Fibroblast of skin of back (primary cell): ENCODE results near the gene CTTNBP2.
A peak's percentile ranks its signal among the peaks of the same experiment; 100 is the strongest.

Source experiments
- DNase-seq: peaks from one replicate; pipeline ENCODE4 v3.0.0-alpha.2; 2013

CTTNBP2 gene

DNA sequence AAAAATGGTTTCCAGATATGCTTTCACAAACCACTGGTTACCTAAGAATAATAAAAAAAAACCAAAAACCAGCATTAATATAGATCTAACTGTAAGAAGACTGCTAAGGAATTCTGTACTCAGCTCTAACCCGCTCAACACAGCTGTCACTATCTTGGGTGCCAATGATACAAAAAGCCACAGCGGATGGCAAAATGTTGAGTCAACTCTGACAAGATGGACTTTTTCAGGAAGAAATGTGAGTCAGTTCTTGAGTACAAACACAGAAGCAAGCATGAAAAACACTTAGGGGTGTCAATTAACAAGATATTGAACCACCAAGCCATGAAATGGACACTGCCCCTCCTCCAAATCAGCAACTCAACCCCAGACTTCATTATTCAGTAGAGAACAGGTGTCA, 55.0 kb downstream of the CTTNBP2 start:
- no peak for DNase-seq

DNA sequence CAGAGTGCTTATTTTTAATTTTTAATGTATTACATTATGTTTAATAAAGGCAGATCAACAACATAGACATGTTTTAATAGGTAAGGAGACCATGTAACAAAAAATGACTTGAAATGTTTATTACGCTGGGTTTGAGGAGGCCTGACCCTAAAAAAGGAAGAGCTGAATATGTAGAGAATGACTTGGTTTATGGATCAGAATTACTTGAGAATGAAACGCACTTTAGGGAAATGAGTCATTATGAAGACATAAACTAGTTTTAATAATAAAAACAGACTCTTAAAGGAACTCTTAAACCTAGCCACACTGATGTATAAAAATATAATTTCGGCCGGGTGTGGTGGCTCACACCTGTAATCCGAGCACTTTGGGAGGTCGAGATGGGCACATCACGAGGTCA, 56.5 kb downstream of the CTTNBP2 start:
- DNase-seq: no peak

DNA sequence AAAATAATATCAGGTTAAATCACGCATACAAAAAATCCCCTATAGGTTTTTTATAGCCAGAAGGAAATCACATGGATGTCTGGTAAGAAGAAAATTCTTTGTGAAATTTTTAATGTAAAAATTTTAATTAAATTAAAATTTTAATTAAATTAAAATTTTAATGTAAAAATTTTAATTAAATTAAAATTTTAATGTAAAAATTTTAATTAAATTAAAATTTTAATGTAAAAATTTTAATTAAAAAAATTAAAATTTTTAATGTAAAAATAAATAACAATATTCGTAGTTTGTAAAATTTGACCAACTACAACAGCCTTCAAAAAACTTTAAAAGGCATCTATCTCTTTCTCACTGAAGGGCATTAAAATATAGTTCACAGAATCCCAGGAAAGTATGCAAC, 61.5 kb downstream of the CTTNBP2 start:
- DNase-seq: no peak

DNA sequence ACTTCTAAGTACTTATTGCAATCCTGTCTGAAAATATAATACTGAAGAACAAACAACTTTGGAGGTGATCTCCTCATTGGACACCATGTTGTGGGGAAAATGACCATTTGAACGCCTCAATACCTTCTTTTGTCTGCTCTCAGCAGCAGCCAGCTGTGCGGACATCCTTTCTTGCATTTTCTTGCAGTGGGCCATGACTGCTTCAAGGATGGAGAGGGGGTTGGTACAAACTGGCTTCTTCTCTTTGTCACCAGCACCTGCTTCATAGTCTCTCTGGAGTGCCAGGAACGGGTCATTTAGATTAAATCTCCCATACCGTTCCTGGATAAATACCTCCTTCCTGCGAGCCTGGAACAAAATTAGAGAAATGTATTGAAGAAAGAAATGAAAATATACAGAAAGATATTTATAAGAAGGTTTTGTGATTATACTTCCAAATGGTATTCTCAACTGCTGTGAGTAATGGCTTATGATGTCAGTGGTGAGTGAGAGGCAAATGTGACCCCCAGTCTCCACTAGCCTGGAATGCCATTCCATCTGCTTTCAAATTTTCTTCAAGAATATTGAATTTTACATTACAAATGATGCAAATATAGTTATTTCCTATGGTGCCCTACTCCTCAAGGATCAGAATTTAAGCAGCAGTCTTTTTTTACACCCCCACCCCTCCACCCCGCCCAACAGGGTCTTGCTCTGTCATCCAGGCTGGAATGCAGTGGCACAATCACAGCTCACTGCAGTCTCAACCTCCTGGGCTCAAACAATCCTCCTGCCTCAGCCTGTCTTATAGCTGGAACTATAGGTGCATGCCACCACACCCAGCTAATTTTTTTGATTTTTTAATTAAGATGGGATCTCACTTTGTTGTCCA, 62.4 kb downstream of the CTTNBP2 start:
- peak; percentile 59 for DNase-seq

DNA sequence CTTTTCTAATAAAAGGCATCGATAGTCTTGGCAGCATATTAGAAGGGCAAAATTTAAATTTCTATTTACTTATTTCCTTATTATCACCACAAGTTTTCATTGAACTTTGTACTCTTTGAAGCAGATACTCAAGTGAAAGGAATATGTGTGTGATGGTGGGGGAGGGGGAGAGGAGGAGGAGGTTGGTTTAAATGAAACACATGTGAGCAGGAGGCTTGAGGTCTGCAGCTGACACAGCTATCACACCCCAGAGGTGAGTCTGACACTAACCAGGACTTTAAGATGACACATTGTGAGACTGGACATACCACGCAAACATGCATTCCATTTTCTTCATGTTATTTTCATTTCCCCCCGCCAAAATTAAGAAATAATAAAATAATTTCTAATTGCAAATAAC, 63.3 kb downstream of the CTTNBP2 start:
- DNase-seq: no peak

DNA sequence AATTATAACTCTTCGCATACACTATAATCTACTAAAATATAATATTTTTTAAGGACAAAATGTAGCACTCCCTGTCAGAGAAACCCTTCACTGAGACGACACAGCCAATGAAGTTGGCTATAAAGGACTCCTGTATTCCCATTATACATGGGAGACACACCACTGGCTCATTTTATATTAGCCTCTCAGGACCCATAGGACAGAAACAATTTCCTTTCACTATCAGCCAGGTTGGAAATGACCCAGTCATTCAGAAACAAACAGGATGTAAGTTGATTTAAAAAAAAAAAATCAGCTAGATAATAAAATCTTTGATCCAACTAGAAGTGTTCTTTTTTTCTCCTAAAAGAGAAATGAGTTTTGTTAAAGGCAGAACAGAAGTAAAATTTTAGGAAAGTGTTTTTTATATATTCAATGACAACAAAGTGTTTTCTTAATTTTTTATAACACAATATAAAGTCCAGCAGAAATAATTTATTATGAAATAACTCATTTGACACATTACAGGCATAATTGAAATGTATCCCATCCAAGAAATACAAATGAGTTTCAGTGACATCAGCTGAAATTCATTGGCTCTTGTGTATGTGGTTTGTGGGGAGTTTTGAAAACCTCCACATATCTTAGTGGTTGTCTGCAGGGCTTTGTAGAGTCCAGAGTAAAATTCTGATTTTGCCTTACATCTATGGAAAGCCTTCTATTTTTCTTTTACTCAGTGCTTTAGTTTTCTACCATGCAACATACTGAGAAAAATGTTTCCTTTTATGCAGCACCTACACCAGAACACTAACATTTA, 64.1 kb downstream of the CTTNBP2 start:
- DNase-seq: no peak

DNA sequence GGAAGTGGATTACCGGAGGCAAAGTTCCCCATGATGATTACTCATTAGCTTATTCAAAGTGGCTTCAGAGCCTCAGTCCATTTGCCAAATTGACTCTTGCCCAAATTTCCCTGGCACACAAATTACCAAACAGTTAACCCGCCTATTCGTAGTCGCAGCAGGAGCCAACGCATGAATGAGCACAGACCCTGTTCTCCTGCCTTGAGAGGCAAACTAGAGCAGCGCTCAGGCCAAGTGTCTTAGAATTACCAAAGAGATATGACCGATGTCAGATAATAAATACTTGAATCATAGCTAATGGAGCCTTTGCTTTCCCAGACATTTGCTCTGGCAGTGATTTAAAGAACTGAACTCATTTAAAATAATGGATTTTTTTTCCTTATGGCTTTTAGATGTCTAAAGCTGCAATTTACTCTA, 64.9 kb downstream of the CTTNBP2 start:
- no peak for DNase-seq

DNA sequence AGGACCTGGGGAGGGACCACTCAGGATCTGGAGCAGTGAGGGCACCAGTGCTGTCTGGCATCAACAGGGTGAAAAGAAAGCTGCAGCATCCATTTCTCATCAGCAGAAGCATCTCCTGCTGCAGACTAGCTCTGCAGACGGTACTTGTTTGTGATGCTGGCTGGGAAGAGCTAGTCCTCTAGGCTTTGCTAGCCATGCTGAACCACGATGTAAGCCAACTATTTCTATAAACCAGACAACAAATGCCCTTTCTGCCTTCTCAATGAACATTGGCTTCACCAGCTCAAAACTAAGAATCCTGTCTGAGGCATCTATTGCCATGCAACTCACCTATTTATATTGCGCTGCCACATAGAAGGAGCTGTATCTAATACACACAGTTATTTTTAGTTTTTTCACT, 65.6 kb downstream of the CTTNBP2 start:
- no peak for DNase-seq

DNA sequence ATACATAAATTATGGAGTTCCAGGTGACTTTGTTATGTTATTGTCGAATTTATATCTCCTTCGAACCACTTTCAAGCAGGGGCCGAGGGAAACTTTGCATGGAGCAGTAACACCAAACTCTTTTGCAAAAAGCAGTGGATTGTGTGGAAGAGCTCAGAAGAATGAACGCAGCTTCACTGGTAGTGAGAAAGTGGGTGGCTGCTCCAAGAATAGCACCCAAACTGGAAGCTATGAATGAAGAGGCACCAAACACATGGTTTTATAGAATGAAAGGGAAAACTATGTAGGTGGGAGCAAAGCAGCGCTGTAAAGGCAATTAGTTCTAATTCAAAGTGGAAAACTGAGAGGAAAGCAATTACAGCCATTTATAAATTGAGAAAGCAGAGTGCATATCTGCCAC, 67.2 kb downstream of the CTTNBP2 start:
- no peak for DNase-seq

DNA sequence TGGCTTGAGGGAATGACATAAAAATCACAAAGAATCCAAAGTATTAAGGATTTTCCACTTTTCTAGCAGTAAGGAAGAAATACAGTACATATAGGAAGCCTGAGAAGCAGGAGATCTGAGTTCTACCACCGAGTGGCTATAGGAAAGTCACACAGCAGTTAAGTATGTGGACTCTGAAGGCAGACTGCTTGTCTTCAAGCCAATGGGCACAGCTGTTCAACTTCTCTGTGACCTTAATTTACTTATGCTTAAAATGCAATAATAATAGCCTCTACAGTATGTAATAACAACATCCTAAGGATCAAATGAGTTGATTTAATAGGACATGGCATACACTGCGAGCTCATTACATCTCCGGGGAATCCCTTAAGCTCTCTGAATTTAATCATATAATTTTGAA, 68.0 kb downstream of the CTTNBP2 start:
- no peak for DNase-seq

DNA sequence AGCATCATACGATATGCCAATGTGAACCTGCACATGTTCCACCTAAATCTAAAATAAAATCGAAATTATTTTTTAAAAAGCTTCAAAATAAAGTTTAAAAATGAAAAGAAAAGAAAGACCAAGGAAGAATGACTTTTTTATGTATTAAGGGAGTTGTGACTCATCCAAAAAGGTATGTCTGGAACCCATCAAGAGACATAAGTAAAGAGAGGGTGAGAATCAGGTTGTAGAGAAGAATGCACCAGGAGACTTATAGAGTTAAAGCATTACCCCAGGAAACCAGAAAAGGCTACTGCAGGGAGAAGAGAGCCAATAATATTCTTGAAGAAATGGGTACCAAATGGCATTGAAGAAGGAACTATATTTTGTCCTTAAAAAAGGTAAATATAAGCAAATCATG, 69.8 kb downstream of the CTTNBP2 start:
- no peak for DNase-seq

DNA sequence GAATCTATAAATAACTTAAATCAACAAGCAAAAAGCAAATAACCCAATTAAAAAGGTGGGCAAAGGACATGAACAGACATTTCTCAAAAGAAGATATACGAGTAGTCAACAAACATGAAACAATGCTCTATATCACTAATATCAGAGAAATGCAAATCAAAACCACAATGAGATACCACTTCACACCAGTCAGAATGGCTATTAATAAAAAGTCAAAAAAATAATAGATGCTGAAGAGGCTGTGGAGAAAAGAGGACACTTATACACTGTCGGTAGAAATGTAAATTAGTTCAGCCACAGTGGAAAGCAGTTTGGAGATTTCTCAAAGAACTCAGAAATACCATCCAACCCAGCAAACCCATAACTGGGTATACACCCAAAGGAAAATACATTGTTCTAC, 70.6 kb downstream of the CTTNBP2 start:
- no peak for DNase-seq

DNA sequence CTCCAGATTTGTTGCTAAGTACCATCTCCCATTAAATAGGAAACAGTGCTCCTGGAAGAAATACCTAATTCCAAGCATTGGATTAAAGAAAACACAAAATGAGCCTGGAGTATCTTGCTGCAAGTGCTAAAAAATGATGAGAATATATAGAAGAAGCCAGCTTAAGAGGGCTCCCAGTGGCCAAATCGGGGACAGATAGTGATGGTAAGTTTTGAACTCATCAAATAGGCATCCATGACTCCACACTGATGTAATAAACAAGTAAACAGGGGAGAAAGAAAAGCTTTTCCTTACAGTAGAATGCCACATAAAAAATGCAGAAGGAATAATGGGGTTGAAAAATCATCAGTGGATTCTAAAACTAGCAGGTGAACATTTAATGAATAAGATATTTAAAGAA, 72.4 kb downstream of the CTTNBP2 start:
- no peak for DNase-seq

DNA sequence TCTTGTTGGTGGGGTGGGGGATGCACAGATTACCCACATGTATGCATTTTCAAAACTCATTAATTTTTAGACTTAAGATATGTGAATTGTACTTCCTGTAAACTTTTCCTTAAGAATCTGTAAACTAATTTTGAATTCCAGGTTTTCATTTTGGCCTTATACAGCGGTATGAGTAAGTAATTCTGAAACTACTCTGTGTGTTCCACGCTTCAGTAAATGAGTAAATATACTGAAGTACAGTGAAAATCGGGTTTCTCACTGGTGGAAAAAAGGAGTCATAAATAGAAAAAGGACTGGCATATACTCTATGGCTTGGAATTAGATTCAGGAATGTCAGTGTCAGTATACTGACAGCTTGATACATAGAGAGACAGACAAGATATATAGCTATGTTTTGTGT, 72.8 kb downstream of the CTTNBP2 start:
- no peak for DNase-seq

DNA sequence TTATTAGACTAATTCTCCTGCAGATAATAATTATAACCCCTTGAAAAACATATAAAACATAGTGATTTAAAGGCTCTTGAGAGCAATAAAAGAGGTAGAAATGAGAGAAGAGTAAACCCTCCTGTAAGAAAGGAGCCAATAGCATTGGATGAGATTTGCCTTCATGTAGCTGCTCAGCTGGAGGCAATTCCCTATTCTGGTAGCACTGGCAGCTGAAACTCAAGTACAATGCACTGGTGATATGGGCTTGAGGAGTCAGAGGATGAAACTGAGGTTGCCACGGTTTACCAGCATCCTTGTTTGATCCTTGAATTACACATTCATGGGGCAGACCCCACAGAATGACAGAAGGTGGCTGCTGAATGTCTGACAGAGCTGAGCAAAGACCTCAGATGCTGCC, 76.4 kb downstream of the CTTNBP2 start:
- no peak for DNase-seq

DNA sequence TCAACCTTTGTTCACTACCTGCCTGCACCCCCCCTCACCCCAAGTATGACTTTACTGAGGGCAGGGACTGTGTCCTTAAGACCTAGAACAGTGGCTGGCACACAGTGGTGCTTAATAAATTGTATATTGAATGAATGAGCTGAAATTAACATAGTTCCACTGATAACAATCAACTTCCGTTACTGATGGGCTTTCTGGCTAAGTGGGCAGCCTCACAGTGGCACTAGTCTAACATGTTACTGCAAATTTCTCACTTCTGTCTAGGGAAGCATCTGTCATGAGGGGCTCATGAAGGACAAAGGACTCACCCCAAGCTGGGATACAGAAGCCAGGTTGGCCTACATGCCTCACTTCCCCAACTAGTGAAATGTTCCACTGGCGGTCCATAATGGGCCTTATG, 79.3 kb downstream of the CTTNBP2 start:
- DNase-seq: no peak

DNA sequence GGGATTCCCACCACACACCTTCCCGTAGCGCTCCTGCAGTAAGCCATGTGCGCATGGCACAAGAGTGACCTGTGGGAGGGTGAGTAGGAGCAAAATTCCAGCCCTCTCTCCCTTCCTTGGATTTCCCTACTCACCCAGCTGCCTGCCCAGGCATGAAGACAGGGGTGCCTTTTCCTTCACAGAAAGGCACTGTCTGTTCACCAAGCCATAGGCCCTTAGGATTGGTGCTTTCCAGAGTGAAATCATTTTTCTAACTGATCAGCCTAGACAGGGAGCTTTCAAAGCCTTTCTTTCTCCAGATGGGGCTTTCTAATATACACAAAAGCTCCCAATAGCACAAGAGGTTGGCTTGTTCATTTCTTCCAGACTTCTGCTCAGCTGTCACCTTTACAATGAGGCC, 79.7 kb downstream of the CTTNBP2 start:
- no peak for DNase-seq

DNA sequence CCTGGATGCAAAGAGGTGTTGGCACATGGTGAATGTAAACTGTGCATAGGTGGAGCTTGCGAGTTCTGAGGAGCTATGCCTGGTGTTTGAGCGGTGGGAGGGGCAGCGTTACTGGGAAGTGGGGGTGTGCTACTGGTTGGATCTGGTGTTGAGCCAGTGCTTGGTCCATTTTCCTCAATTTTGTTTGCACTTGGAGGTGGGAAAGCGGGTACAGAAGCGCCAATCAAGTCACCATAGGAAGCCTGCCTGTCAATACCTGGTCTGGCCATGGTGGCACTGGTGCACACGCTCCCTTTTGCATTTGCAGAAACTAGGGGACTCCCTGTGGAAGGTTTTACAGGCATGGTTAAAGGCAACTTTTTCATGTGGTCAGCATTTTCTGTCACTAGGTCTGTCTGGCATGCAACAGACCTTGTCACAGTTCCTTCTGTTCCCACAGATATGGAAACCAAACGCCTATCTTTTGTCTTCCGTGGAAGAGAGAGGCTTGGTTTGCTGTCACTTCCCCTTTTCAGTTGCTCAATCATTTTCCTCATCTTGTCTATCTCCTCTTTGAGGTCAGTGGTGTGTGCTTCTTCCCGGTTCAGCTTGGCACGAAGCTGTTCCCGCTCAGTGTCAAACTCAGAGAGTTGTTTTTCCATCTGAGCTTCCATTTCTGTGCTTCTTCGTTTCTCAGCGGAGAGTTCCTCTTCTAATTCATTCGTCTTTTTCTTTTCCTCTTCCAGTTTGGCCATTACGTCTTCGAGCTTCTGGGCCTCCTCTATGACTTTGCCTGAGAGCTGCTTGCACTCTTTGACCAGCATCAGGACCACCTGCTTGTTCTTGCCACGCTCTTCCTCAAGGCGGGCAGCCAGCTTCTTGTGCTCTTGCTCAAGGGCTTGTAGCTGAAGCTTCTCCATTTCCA, 81.1 kb downstream of the CTTNBP2 start:
- no peak for DNase-seq

DNA sequence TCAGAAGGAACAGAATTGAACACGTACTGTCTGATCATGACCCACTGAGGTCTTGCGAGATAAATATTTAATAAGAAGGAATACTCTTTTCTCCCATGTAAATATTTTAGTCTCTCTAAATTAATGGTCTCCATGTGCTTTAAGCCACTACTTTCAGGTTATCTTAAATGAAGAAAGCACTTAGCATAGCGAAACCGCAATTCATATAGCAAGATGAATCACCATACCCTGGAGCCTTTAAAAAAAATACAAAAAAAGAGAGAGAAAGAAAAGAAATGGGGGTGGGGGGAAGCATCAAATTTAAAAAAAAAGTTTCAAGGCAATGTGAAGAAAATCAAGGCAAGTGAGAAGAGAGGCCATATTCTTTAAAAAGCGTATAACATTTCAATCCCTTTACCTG, 82.5 kb downstream of the CTTNBP2 start:
- no peak for DNase-seq

DNA sequence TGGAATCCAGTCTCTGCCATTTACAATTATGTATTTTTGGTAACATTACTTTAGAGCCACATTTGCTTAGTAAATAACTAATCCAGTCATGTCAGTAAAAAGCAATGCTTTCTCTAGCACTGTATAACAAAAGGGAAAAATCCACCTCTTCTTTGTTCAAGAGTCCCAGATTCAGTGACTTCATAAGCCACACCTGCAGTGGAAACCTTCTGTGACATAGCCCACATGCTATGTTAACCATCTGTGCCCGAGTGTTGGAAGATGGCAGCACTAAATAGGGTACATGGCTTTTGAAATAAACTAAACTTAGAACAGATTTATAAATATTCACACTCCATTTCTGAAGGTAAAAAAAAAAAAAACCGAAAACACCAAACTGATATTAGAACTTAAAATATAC, 83.0 kb downstream of the CTTNBP2 start:
- no peak for DNase-seq

DNA sequence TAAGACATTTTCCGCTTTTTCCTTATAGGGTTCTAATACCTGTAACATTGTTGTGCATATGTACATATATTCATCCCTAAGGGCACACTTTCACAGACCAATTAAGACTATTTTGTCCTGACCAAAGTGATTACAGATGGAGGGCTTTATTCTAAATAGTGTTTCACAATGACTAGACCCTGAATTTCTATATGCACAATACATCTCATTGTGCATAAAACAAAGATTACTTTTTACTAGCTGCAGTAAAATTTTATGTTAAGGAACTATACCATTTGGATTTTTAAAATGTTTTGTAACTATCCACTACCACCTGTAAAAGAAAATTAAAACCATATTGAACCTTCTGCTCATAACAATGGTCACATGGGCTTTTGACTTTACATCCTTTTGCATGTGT, 87.8 kb downstream of the CTTNBP2 start:
- DNase-seq: no peak

DNA sequence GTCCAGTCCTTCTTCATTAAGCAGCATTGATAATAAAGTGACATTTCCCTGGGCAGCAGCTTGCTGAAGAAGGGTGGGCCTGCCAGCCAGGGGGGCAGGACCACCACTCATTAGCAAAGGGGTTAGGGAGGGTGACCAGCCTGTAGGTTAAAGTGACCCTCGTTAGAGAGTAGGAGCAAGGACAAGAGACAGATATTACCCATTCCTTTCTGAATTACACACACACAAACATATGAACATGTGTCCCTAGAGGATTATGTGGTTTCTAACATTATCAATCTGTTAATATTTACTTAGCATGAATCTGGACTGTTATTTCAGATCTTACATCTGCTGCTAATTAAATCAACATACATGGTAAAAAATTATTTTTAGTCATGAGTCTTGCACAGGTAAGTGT, 88.9 kb downstream of the CTTNBP2 start:
- DNase-seq: peak; percentile 5

DNA sequence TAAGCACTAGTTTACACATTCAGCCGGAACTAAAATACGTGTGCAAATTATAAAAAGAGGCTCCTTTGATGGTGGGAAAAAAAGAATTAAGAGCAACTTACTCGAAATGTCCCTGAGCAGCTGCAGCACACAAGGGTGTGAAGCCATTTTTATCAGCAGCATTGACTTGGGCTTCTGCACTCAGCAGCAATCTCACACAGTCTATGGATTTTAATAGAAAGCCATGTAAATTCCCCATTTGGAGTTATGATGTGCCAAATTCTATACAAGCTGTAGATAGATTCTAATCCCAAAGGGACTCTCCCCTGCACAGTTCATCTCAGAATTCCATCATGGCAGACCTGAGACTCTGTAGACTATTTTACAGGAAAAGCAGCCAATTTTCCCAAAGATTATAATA, 90.5 kb downstream of the CTTNBP2 start:
- DNase-seq: no peak
